ENCODE measurements around the gene KAT6B.

KAT6B gene

GRCh38 chr10:74962517-74962916 lies 136.1 kb downstream of the KAT6B start:
- no peak for TF ChIP-seq CTCF (IDR thresholded peaks at IDR 0.05; ENCODE audit: insufficient read depth, low read length, missing control alignments)
- no peak overlapping the region for H3K4me3 ChIP-seq (ENCODE audit: low read depth, low read length)
- CTCF ChIA-PET = no interaction called here
- DNase-seq (ENCODE audit: low read depth, low spot score) = no peak
- POLR2A ChIA-PET = no interaction called here

DNA sequence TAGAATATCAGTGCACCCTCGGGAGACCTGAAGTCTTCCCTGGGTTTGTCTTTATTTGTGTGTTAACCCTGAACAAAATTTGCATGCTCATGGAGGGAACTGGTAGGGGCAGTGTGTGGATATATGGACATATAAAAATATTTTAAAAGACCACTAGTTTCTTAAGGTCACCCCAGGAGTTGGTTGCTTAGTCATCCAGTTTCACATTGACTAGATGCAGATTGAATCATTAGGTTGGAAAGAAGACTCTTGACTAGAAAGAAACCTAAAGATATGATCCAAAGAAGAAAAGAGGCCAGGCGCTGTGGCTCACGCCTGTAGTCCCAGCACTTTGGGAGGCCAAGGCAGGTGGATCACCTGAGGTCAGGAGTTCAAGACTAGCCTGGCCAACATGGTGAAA lies 137.1 kb downstream of the KAT6B start:
- DNase-seq (ENCODE audit: low read depth, low spot score) = no peak
- H3K4me3 ChIP-seq (ENCODE audit: low read depth, low read length) = no peak overlapping the region
- TF ChIP-seq CTCF (IDR thresholded peaks at IDR 0.05; ENCODE audit: insufficient read depth, low read length, missing control alignments) = no peak
- ChIA-PET POLR2A (no interaction called here), CTCF (no interaction called here)

DNA sequence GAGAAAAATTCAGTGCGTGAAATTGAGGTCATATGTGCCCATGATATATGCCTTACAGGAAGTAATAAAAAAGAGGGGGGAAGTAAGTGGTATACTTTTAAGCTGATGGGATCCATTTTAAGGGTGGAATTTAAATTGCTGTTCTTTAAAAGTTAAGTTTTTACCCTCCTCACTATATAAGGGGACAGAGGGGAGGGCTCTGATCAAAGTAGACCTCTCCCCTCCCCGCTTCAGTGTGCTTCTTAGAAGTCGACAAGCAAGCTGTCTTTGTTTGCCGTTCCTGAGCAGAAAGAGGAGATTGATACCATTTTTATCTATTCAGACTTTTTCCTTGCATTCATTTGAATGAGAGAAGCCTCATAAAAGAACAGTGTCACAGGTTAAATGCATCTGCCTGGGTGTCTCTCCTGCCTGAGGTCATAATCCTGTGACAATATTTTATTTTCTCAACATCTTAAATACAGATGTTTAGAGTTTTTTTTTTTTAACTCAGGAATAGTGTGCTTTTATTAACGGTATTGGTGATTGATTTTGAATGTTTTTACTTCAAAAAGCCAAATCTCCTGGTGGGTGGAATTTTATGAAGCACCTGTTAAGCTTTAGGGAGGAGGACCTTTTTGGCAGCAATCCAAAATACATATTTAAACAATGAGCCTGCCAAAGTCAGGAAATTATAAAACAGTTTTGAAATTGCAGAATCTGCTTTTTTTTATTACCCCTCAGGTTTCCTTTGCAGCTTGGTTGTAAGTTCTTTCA lies 141.7 kb downstream of the KAT6B start:
- no peak for DNase-seq (ENCODE audit: low read depth, low spot score)
- CTCF ChIA-PET = no interaction called here
- no peak overlapping the region for H3K4me3 ChIP-seq (ENCODE audit: low read depth, low read length)
- POLR2A ChIA-PET = no interaction called here
- no peak for TF ChIP-seq CTCF (IDR thresholded peaks at IDR 0.05; ENCODE audit: insufficient read depth, low read length, missing control alignments)

DNA sequence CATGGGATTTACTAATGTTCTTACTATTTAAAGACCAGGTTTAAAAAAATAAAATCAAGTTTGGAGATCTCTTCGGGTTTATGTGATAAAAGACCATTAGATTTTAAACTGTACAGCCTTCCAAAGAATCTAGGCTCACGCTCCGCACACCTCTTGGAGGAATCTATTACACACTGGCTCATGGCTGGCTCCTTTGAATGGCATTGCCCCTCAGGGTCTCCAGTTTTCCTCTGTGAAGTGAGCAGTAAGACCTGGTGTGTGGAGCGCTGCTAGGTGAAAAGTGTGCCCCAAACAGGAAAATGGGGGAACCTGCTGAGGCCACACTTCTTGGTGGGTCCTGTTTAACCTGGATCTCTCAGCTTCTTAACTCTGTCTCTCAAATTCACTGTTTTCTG lies 142.3 kb downstream of the KAT6B start:
- H3K4me3 ChIP-seq (ENCODE audit: low read depth, low read length) = no peak overlapping the region
- no peak for DNase-seq (ENCODE audit: low read depth, low spot score)
- no peak for TF ChIP-seq CTCF (IDR thresholded peaks at IDR 0.05; ENCODE audit: insufficient read depth, low read length, missing control alignments)
- POLR2A ChIA-PET = no interaction called here
- CTCF ChIA-PET = no interaction called here

DNA sequence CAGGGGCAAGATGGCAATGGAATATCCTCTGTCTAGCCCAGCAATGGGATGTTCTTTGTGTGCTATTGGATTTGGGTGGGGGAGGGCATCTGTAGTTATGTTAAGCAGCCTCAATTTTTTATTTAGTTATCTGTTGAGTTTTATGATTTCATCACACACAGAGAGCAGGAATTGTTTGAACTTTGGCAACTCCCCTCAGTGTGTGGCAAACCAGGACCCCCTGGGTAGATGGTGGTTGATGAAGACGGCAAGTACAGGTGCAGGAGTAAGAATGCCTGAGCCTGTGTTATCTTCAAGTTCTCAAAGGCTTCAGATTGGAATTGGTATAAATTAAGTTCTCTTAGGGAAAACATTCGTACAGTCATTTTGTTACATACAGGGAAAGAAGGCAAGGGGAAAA lies 142.7 kb downstream of the KAT6B start:
- CTCF ChIA-PET = no interaction called here
- POLR2A ChIA-PET = no interaction called here
- no peak for TF ChIP-seq CTCF (IDR thresholded peaks at IDR 0.05; ENCODE audit: insufficient read depth, low read length, missing control alignments)
- no peak for DNase-seq (ENCODE audit: low read depth, low spot score)
- H3K4me3 ChIP-seq (ENCODE audit: low read depth, low read length) = no peak overlapping the region

DNA sequence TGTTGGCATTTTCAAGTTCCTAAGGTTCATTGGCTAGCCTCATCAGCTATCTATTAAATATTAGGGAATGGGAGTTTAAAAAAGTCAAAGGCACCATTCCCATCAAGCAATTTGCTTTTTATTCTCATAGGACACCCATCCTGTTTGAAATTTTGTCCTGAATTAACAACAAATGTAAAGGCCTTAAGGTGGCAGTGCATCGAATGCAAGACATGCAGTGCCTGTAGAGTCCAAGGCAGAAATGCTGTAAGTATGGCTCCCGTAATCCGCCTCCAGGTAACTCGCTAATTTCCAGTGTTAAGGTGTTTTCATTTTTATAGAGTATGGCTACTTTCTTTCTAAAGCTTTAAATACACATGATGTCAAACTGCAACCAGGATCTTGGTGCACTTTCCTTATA lies 143.1 kb downstream of the KAT6B start:
- no peak overlapping the region for H3K4me3 ChIP-seq (ENCODE audit: low read depth, low read length)
- CTCF ChIA-PET = no interaction called here
- POLR2A ChIA-PET = no interaction called here

More for the DNA sequence above, 143.1 kb downstream of the KAT6B start:
- no peak for TF ChIP-seq CTCF (IDR thresholded peaks at IDR 0.05; ENCODE audit: insufficient read depth, low read length, missing control alignments)
- no peak for DNase-seq (ENCODE audit: low read depth, low spot score)
